Ecto neural progenitor cell (in vitro differentiated cells): Measurements from ENCODE around the gene NSMF.
"Not testable (repeated sequence)": the region's sequence is repeated elsewhere in the genome, so short reads cannot be mapped to it uniquely, and the experiment has no call there.

Source experiments
- DNase-seq: peaks from one replicate; pipeline ENCODE4 v3.0.0-alpha.2; 2018; ENCODE audit warnings: low spot score

The NSMF gene

DNA sequence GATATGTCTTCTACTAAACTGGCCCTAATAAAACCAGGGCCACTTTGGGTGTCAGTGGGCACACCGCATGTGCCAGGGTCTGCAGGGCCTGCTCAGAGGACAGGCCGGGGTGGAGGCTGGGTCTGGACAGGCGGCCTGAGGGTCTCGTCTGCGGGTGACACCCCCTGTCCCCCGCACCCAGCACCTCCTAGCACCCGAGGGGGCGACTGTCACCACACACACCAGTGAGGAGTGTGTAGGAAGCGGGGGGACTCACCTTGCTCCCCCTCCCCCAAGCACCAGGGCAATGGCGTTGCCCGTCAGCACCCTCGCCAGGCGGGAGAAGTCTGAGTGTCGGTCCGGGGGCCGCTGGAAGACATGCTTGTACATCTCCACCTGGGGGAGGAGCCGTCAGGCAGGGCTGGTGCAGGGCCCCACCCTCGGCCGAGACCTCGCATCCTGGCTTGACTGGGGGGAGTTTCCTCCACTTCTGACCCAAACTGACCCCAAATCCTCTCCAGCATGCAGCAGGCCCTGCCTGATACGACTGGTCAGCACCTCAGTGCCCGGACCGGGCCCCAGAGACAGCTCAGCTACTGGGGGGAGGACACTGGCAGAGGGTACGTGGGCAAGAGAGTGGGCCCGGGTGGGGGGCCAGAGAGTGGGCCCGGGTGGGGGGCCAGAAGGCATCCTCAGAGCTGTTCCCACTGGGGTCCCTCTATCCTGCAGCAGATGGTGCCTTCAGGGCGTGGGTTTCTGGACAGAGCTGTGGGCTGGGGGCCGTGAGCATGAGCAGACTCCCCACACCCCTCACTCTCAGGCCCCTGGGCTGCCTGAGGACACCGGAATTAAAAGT lies 18.9 kb upstream of the NSMF start:
- DNase-seq: no peak

DNA sequence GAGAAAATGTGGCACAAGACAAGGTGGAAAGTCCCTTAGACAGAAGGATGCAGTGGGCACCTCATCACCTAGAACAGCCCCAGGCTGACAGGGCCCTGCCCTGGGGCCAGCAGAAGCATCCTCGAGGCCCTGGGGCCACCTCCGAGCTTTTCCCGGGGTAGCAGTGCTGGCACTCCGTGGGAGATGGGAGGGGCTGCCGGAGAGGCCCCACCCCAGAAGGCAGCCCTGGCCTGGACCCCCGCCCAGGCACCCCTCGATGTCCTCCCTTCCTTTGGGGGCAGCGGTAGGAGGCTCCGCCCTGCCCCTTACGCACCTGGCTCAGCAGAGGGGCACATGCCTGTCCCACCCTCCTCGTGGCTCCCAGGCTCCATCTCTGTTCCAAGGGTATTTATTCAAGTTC lies 17.7 kb upstream of the NSMF start:
- DNase-seq: no peak

DNA sequence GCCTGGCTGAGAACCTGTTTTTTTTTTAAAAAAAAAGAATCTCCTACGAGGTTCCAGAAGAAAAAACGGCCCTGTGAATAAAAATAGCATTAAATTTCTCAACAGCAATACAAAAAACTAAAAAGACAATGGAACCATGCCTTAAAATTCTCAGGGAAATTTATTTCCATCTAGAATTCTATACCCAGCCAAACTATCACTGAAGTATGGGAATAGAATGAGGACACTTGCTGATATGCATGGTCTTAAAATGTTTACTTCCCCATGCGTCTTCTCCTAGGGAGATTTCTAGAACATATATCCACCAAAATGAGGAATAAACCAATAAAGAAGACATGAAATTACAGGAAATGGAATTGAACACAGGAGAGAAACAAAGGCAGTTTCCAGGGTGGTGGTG lies 16.5 kb upstream of the NSMF start:
- no peak for DNase-seq

DNA sequence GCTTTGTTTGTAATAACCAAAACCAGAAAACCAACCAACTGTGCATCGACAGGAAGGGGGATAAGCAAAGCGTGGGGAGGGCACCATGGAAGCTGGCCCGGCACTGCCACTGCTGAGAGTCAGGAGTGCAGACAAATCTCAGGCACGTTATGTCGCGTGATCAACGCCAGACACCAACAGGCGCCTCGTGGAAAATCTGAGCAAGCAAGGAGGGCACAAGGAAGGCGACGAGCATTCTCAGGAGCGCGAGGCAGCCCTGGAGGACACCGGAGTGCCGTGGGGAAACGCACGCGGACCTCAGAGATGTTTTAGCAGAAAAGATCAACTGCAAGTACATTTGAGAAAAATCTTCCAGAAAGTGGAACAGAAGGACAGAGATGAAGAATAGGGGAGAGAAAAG lies 15.1 kb upstream of the NSMF start:
- no peak for DNase-seq

DNA sequence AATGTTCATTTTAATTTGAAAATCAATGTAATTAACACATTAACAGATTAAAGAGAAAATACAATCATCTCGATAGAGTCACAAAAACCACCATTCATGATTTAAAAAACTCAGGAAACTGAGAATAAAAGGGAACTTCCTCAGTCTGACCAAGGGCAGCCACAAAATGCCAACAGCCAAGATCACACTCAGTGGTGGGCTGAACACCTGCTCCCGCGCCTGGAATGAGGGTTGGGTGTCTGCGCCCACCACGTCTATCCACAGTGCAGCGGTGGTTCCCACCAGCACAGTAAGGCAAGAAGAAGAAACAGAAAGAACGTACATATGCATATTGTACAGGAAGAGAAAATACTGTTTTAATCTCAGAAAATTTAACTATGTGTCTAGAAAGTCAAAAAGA lies 11.7 kb upstream of the NSMF start:
- DNase-seq: no peak

DNA sequence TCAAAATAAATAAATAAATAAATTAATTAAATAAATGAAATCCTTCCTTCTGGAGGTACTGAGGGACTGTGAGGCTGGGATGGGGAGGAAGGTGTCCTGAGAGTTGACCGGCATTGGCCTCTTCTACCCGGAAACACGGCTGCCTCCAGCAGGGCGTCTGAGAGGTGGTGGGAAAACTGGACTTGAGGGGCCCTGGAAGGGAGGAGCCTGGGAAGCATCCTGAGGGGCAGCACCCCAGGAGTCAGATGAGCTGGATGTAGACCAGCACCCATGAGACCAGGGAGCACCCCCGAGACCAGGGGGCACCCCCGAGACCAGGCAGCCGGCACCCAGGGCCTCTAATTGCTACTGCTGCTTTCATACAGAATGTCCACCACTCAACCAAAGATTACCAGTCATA lies 8.8 kb upstream of the NSMF start:
- no peak for DNase-seq

DNA sequence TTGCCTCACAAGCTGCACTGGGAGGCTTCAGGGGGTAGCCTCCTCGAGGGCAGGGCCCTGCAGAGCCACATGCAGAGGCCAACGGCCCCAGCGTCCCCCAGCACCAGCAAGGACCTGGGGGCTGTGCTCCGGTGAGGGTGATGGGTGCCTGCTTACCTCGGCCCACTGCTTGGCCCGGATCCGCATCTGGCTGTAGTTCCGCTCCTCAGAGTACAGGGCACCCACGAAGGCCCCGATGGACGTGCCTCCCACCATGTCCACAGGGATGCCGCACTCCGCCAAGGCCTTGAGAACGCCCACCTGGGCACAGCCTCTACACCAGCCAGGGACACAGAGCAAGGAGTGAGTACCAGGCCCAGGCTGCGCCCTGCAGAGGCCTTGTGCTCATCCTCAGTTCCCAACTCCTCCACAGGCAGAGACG lies 8.0 kb upstream of the NSMF start:
- no peak for DNase-seq

DNA sequence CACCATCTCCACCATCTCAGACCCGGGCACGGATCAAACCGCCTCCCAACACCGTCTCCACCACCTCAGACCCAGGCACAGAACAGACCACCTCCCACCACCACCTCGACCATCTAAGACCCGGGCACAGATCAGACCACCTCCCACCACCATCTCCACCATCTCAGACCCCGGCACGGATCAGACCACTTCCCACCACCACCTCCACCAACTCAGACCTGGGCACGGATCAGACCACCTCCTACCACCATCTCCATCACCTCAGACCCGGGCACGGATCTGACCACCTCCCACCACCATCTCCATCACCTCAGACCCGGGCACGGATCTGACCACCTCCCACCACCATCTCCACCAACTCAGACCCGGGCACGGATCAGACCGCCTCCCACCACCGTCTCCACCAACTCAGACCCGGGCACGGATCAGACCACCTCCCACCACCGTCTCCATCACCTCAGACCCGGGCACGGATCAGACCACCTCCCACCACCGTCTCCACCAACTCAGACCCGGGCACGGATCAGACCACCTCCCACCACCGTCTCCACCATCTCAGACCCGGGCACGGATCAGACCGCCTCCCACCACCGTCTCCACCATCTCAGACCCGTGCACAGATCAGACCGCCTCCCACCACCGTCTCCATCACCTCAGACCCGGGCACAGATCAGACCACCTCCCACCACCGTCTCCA lies 7.4 kb upstream of the NSMF start:
- DNase-seq: not testable (repeated sequence)

DNA sequence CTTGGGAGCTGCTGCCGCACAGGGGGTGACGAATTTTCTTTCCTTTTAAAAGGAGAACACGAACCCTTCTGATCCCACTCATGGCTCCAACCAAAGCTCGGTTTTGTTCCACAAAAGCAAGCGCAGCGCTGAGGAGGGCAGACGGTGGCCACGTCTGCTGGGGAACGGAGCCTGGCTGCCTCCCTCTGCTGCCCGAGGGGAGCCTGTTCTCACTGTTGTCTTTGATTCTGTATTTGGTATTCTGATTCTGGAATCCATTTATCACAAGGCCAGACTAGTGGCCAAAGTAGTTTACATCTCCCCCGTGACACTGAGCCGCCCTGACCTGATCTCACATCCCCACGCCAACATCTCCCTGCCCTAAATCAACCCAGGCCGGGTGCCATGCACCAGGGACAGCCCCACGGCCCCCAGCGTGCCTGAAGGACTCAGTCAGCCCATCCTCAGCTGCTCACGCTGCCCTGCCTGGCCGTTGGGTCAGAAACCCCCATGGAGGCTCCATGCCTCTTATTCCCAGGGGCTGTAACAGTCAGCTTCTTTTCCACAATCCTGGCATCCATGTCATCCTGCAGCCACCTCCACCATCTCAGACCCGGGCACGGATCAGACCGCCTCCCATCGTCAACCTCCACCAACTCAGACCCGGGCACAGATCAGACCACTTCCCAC lies 6.7 kb upstream of the NSMF start:
- DNase-seq: no peak

DNA sequence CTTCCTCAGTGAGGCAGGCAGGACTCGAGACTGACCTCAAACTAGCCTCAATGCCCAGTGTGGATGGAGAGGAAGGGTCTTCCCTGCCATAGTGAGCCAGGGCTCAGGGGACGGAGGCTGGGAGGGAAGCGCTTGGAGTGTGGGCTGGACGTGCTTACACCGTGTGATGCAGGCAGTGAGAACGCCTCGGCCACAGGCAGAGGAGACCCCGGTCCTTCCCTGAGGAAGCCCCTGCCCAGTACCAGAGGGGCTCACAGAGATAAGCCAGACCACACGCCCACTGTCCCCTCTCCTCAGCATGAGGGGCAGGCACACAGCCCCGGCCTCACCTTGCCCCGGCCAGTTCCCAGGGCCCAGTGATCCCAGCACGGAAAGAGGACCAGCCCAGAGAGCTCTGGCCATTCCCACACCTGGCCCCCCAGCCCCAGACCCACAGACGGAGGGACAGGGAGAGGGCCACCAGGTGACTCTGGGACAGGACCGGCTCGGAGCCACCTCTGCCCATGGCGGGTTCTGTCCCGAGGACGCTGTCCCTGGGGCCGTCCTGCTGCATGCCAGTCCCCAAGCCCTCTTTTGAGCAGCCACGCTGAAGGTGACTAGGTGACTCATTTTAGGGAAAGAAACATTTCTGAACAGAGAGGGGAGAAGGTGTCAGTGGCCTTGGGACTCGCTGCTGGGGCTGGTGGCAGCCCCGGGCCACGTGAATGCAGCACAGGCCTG lies 6.0 kb upstream of the NSMF start:
- DNase-seq: peak; percentile 41

DNA sequence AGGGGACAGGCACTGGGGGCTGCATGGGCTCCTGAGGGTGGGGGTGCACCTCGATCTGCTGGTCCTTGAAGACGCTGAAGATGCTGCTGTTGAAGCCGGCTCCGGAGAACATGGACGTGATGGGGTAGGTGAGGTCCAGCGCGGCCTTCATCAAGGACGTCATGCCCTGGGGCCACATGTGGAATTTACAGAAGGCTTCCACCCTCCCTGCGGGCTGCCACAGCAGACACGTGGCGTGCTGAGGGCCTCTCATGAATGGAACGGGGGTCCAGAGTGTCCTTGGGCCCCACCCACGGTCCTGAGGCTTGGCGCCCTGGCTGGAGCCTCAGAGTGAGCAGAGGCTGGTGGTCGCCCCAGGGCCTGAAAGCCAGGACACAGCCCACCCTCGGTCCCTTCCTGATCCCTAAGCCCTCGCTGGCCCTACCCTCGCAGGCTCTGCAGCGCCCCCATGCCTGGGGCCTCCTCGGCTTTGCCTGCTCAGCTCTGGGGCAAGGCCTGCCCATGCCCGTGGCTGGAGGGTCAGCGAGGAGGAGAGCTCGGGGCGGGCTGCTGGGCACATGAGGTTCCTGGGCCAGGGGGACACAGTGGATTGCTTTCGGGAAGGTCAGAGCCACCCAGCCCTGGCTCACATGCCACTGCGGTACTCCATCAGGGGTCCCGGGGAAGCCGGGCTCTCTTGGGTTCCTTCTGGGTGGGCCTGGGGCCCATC lies 5.3 kb upstream of the NSMF start:
- DNase-seq: peak; percentile 43

DNA sequence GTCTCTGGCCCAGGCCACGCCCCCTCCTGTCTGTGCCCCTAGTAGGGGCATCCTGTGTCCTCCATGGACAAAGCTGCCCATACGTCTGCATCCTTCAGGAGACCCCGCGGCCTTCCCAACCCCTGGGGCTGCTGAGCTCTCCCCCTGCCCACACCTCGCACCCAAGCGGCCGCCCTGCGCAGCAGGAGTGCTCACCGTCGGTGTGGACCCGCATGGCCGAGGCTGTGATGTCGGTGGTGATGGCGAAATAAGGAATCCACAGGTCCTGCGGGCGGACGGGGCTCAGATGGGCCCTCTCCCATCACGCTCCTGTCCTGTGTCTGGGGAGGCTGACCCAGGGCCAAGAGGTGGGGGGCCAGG lies 4.8 kb upstream of the NSMF start:
- no peak for DNase-seq

DNA sequence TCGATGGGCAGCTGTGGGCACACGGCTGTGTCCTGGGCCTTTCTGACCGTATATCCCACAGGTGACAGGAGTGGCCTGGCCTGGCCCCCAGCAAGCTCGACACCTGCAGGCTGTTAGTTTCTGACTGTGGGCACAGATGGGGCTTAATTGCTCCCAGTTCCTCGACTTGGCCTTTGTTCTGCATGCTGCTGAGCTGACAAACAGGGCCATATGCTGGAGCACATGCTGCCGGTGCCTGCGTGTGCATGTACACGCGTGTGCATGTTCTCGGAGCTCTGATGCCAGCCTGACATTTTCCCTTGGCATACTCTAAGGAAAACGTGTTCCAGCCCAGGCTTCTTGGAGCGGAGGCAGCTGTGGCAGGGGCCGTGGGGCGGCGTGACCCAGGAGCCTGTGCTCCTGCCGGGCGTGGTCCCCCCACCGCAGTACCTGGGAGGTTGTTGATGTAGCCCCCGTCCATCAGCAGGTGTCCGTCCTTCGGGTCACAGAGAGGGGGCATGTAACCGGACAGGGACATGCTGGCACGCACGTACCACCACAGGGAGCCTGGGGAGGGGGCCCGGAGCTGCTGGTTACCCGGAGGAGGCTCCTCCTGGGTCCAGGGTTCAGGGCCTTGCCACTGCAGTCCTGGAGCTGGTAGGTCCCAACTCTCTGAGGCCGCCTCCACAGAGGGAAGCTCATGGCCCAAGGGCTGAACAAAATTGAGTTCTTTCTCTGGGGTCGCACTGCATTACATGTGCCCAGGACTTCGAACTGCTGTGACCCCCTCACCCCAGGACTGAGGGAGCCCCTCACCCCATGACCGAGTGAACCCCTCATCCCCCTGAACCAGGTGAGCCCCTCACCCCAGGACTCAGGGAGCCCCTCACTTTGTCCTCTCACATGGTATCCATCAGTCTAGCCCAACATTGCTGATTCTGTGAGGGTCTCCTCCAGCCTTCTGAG lies 4.1 kb upstream of the NSMF start:
- no peak for DNase-seq

DNA sequence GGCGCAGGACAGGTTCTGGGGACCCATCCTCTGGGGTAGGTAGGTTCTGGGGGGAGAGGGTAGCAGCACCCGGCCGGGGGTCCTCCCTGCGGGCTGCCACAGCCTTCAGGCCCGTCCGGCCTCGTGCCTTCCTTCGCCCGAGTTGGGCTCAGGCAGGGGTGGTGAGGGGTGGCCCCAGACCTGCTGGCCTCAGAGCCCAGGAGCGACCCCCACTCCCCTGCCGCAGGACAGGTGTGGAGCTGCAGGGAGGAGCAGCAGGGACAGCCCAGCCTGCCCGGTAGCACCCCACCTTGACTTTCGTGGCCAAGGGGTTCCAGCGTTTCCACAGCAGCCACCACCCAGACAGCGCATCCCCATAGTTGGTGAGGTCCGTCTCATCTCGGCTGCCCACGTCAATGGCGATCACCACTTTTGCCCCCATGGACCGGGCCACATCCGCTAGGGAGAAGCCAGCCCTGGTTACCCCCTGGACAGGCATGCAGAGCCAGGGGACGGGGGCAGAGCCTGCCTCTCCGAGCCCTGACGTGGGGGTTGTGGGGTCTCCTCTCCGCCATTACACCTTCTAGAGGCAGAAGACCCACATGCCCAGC lies 3.4 kb upstream of the NSMF start:
- no peak for DNase-seq

DNA sequence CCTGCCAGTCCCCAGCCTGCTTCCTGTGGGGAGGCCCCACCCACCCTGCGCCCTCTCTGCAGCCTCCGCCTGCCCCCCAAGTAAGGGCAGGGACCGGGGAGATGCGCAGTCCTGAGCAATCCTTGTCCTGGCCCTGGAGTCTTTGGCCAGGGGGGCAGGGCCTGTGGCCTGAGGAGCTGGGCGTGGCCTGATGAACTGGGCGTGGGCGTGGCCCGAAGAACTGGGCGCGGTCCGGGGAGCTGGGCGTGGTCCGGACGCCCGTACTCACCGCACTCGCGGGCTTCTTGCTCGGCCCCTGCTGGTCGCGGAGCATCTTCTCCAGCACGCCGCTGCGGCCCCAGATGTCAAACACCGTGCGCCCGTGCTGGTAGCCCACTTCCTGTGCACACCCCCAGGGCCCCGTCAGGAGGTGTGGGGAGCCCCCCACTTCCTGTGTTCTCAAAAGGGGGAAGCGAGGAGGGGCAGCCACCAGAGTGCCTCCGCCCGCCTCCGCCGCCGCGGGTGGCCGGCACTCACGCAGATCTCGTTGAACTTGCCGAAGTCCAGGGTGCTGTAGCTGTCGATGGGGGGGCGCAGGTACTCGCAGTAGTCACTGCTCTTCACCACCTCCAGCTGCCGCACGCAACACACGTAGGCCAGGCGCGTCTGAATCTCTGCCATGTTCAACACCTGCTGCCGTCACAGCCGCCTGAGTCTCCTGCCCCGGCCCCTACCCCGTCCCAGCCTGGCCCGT lies 2.7 kb upstream of the NSMF start:
- DNase-seq: peak; percentile 88

DNA sequence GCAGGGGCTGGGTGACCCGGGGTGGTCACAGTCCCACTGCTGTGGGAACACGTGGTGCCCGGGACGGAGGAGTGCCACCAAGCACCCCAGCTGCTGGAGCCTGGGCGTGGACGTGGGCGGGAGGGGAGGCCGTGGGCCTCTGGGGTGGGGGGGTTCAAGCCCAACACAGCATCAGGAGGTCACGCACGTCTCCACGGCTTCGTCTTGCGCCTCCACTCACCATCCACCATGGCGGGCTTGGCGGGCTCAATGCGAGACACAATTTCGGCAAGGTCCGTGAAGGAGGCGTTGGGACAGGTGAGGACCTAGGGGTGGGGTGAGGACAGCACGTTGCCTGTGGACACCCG lies 2.2 kb upstream of the NSMF start:
- DNase-seq: no peak

DNA sequence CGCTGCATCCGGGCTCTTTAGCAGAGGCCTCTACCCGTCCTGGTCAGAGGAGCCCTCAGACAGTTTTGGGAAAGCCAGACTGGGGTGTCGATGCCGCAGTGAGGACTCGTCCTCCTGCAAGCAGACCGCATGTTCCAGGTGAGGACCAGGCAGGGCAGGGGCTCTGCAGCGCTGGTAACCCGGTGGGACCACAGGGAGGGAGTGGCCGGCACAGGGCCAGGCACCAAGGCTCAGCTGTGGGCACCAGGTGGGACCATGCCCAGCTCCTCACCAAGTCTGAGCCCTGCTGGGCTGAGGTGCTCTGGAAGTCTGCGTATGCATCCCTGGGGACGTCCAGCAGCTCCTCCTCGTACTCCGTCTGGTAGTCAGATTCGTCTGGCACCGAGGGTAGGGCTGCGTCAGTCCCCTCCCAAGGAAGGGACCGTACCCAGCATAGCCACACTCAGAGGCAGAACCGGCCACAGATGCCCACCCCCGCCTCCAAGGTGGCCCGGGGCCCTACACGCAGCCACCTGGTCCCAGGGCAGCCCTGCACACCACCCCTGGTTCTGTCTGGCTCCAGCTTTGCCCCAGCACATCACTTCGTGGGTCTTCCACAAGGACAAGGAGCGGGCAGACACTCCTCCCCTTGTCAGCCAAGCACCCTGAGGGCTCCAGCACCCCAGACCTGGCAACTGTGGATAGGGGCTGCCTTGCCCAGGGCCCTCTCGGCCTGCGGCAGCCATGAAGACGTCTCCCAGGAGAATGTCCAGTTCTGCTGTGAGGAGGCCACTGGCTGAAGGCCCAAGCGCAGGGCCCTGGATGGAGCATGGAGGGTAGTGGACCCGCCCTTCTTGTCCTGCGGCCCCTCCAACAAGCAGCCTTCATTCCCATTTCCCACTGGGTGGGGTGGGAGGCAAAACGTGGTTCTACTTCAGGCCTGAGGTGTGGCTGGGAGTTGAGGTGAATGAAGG lies 1.5 kb upstream of the NSMF start:
- no peak for DNase-seq

DNA sequence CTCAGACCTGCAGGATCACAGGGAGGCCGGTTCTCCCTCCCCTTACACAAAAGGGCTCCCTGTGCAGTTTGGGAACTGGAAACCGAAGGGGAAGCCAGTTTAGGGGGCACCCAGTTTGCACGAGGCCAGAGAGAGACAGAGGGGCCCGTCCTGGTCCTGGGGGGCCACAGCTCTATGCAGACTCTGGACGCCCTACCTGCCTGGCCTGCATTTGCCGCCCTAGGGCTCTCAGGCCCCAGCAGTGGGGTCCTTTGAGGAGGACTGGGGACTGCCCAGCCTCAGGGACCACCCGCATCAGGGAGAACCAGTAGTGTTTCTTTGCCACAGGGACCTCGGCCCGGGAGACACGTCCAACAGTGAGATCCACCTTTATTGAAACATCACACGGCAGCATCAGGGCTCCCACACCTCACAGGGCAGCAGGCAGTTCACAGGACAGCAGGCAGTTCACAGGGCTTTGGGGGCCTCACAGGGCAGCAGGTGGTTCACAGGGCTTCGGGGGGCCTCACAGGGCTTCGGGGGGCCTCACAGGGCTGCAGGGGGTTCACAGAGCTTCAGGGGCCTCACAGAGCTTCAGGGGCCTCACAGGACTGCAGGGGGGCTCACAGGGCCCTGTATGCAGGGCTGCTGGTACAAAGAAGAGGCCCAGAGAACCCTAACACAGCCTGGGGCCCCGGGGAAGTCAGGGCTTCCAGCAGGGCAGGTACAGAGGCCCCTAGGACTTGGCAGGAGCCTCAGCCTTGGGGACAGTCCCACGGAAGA lies 648 bp upstream of the NSMF start:
- no peak for DNase-seq
